ENCODE results near the gene GJA3. TPM values are rescaled to one million over a fixed set of nuclear protein-coding genes. Genes with fewer than 3 reads are reported as not detected.

The GJA3 gene
- total RNA-seq (2014; rRNA removed; shearing (Covaris generic)), result 2.8 and 3.6 TPM in 2 replicates

DNA sequence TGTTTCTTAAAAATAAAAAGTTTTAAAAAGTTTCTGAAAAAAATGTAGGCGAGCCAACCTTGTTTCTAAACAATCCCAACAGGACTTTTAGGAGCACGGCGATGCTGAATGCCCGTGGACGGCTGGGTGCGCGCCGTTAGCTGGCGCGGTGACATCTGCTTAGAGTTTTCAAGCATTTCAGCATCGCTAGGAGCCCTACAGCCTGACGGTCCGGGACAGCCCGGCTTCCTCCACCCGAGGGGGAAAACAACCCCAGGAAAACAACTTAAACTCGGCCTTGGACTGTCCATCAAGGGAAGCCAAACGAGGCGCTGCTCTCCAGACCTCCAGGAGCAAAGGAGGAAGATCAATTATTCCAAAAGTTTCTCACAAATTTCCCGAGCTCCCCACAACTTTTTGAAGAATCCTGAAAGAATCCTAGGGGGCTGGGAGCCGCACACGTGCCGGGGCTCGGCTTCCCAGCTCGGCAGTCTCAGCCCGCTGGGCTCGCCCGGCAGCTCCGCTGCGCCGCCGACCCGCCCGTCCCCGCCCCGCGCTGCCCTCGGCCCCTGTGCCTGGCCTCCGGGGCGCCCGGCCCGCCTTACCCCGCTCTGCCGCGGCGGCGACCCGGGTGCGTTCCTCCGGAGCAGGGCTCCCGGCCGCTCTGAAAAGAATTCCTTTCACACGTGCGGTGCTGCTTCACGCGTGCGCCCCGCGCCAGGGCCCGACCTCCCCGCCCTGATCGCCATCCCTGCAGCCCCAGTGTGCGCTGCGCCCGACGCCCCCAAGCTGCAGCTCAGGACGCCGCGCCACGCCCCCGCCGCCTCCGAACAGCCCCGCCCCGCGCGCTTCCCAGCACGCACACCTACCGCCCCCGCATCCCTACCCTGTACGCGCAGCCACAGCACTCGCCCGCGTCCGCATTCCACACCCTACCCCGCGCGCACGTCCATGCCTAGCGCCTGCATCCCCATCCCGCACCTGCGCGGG, at the start of gene GJA3:
Gene GJA3, minus strand, starts transcription at position 747 of the 969 bp plus-strand sequence. CDS start 17,764 bp downstream, outside the sequence.
- in situ Hi-C loops (cut with HindIII; ENCODE audit: low sequenced_read_pairs), result no loop called here
- DNase-seq (ENCODE audit: low spot score), result no peak

DNA sequence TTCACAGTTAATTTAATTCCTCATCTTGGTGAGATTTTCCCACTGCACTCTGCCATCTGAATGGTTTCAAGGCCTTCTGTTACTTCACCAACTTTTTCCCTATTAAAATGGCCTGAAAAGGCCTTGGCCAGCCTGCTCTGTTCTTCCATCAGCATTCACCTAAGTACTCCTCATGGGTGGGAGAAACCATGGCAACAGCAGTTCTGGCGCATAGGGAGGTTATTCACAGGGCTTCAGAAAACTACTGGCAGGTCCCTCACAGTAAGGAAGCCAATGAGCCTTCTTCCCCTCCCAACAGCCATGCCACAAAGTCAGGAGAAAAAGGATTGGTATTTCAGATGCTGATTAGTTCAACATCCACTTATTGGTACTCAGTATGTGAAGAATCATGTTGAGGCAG, 49.1 kb upstream of the GJA3 start:
- DNase-seq (ENCODE audit: low spot score), result peak; percentile 35
- in situ Hi-C loops (cut with HindIII; ENCODE audit: low sequenced_read_pairs), result no loop called here

DNA sequence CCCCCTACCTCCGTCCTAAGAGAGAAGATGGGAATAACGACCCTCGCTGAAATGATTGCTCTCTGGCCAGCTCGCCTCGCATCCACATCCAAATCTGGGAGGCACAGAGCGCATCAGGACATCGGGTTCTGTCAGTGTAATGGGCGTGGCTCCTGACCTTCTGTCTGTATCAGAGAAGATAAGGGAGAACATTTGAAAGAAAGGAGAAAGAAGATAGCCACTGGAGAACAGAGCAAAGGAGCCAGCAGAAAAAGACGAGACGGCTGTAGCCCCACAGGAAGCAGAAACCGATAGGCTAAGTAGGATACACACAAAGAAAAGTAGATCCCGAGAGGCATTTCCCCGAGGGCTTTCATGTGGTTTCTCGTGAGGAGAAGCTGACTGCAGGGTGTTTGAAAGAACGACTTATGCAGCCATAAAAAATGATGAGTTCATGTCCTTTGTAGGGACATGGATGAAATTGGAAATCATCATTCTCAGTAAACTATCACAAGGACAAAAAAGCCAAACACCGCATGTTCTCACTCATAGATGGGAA, 45.9 kb upstream of the GJA3 start:
- no peak for DNase-seq (ENCODE audit: low spot score)
- in situ Hi-C loops (cut with HindIII; ENCODE audit: low sequenced_read_pairs), result no loop called here

DNA sequence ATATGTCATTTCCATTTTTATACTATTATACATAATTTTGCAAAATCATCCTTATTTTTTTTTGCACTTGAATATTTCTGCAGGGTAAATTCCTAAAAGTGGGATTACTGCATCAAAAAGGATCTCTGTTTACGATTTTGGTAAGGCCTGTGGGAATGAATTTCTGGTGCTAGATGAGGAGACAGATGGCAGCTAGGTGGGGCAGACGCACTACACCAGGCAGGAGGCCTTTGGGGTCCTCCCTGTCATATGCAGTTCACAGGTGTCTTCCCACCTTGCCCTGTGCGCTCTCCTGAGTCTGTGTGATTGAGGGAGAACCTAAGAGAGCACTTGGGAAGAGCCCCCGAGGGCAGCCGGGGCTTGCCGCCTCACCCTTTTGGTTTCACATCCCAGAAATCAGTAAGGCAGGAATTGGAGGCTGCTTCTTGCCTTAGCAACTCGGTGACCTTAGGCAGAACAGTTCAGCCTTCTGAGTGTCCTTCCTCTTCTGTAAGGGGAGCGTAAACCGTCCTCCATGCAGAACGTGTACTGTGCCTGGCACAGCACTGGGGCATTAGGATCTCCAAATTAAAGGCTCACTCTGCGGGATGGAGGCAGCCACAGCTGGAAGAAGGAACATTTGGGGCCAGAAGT, 45.3 kb upstream of the GJA3 start:
- no peak for DNase-seq (ENCODE audit: low spot score)
- in situ Hi-C loops (cut with HindIII; ENCODE audit: low sequenced_read_pairs), result no loop called here

DNA sequence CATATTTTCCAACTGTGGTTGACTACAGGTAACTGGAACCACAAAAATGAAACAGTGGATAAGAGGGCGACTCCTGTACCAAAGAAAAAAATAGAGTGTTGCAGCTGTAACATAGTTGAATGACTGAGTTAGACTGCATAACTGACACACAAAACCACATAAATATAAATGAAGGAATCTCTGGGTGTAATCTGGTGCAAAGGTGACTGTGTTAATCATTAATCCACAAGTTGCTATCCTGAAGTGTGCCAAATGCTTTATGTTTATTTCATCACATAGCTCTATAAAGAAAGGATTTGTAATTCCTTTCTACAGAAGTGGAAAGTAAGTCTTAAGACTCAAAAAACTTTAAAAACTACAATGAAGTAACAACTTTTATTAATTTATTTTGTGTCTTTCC, 37.9 kb upstream of the GJA3 start:
- no peak for DNase-seq (ENCODE audit: low spot score)
- in situ Hi-C loops (cut with HindIII; ENCODE audit: low sequenced_read_pairs), result no loop called here

DNA sequence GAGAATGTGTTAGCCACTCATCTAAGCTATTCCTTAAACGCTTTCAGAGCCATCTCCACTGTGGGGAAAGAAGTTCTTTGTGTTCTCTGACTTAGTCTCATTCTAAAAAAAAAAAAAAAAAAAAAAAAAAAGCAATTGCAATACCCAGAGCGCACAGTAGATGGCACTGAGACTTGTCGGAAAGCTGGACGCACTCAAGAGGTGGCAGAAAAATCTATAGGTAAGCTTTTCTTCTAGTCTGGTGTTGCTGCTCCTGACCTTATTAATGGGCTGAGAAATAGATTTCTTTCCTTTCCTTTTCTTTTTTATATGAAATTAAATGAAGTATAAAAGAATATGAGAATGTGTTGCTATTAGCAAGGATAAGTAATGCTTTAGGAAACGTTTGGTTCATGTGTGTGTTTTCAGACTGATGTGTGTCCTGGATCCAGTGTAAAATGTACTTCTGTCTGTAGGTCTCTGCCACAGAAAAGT, 36.5 kb upstream of the GJA3 start:
- DNase-seq (ENCODE audit: low spot score), result peak; percentile 36
- in situ Hi-C loops (cut with HindIII; ENCODE audit: low sequenced_read_pairs), result no loop called here

DNA sequence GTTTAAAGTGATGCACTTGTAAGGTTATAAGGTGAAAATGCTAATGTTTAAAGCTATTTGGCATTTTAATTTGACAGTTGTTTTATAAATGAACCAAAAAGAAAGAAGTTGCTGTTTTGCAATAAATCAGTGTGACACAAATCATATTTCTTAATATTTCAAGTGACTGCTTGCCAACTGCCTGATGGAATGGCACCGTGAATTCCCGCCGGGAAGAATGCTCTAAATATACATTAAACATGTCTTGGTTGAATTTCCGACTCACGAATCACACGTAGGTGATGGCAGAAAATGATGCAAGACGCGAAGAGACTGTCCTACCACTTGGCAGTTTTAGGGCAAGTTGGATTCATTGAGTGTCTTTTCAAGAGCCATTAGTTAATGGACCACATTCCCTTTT, 34.9 kb upstream of the GJA3 start:
- DNase-seq (ENCODE audit: low spot score), result no peak

DNA sequence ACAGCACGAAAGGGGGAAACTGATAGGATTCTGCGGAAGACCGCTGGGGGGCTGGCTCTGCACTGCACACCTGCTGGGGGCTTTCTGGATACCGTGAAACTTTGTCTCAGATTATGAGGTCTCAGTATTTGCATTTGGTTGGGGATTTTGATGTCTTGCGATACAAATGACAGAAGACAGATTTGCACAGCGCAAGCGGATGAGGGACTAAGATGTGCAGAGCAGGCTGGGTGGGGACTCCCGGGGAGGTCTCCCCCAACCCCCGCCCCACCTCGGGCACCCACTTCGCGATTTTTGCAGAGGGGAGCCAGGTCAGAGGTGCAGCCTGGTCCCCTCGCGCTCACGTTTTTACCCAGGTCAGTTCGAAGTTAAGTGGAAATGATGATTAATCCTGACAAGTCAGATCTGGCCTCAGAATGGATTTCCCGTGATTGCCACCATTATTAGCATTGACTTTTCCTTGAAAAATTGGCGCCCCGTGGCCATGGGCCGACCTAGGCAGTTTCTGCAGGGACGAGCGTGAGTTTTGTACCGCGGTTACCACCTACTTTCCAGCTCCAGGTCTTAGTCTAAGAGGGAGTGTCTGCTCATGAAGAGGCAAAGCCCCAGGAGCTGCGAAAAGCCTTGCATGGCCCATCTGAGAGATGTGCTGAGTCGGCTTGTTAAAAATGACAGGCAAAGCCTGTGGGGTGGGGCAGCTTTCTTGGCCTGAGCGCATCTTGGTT, 33.2 kb upstream of the GJA3 start:
- in situ Hi-C loops (cut with HindIII; ENCODE audit: low sequenced_read_pairs), result no loop called here
- no peak for DNase-seq (ENCODE audit: low spot score)

More for the DNA sequence above, 34.9 kb upstream of the GJA3 start:
- in situ Hi-C loops (cut with HindIII; ENCODE audit: low sequenced_read_pairs), result no loop called here

DNA sequence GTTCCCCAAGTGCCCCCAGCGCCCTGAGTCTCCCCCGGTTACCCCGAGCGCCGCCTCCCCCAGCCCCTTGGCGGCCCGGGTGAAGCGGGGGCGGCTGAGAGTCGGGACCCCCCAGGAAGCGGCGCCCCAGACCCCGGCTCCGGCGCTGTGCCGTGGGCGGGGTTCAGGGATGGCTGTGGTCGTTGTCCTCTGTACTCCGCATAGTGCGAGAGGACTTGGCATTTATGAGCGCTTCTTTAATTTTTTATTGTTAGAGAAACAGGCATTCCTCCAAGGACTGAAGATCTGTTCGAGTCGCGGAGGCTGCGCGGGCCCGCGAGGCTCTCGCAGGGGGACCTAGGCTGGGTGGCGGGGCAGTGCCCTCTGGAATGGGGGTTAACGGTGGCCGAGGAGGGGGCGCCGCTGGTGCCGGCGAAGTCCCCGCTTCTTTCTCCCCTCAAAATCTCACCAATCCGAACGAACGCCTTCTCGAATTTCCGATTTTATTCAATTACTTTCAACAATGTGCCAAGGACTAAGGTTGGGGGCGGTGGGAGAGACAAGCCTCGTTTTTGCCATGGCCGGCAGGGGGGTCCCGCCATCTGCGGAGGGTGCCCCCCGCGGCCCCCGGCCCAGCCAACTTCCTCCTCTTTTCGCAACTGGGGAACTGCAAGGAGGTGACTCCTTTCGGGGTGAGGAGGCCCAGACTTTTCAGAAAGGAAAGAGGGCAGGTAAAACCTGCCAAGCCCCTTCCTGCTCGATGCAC, 32.5 kb upstream of the GJA3 start:
- in situ Hi-C loops (cut with HindIII; ENCODE audit: low sequenced_read_pairs), result no loop called here

DNA sequence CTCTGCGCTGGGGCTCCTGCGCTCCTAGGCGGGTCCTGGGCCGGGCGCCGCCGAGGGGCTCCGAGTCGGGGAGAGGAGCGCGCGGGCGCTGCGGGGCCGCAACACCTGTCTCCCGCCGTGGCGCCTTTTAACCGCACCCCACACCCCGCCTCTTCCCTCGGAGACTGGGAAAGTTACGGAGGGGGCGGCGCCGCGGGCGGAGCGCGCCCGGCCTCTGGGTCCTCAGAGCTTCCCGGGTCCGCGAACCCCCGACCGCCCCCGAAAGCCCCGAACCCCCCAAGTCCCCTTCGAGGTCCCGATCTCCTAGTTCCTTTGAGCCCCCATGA, 31.9 kb upstream of the GJA3 start, which contains the start of gene GJB2:
Gene GJB2, minus strand, starts transcription at position 103 of the 326 bp plus-strand sequence. CDS start 3,357 bp downstream, outside the sequence.
- in situ Hi-C loops (cut with HindIII; ENCODE audit: low sequenced_read_pairs), result no loop called here
- DNase-seq (ENCODE audit: low spot score), result no peak

More for the DNA sequence above, 32.5 kb upstream of the GJA3 start:
- DNase-seq (ENCODE audit: low spot score), result no peak

DNA sequence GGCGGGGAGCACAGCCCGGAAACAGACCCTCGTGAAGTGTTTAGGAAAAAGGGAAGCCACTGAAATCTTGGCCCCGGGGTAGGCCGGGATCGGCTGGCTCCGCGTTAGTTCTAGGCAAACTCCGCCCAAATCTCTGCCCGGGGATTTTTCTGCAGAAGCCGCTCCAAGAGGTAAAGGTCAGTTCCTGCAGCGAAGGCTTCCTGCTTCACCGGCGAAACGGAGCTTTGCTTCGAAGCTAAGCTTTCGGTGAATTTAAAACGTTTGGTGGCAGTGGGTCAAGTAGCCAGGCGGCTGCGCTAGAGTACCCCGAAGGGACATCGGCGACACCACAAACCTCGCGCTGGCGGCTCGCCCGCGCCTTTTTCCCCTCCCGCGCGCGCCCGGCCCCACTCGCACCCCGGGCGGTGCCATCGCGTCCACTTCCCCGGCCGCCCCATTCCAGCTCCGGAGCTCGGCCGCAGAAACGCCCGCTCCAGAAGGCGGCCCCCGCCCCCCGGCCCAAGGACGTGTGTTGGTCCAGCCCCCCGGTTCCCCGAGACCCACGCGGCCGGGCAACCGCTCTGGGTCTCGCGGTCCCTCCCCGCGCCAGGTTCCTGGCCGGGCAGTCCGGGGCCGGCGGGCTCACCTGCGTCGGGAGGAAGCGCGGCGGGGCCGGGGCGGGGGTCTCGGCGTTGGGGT, 31.4 kb upstream of the GJA3 start:
- no peak for DNase-seq (ENCODE audit: low spot score)
- in situ Hi-C loops (cut with HindIII; ENCODE audit: low sequenced_read_pairs), result no loop called here

DNA sequence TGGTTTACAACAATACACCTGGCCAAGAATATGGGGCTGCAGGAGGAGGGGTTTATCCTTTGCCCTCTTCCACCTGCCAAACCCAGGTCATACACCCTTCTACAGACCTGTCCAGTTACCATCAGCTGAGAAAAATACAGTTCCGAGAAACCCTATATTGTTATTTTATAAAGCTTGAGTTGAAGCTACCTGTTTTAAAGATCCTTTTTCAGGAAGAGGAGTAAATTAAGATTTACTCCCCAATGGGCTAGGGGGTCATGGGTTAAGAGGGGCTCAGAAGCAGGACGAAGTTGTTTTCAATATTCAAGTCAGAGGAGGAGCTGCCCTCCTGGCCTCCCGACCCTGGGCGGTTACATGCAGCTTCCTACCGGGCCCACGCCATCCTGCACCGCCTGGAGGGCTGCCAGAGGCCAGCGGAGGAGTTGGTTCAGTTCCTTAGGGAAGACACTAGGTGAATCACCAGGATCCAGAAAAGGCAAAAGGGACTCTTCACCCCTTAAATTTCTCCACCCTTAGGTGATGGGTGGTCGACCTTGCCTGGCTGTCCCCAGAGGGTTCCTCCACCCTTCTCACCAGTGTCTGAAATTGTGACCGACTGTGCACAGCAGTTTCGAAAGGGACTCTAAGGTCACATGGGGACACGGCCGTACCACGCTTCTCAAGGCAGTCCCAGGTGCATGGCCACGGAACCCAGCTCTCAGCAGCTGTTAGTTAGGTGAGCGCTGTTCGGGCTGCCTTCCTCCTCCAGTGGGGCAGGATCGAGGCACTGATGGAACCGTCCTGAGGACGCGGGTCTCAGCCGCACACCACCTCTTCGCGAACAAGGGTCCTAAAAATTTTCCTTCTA, 30.7 kb upstream of the GJA3 start:
- DNase-seq (ENCODE audit: low spot score), result no peak

DNA sequence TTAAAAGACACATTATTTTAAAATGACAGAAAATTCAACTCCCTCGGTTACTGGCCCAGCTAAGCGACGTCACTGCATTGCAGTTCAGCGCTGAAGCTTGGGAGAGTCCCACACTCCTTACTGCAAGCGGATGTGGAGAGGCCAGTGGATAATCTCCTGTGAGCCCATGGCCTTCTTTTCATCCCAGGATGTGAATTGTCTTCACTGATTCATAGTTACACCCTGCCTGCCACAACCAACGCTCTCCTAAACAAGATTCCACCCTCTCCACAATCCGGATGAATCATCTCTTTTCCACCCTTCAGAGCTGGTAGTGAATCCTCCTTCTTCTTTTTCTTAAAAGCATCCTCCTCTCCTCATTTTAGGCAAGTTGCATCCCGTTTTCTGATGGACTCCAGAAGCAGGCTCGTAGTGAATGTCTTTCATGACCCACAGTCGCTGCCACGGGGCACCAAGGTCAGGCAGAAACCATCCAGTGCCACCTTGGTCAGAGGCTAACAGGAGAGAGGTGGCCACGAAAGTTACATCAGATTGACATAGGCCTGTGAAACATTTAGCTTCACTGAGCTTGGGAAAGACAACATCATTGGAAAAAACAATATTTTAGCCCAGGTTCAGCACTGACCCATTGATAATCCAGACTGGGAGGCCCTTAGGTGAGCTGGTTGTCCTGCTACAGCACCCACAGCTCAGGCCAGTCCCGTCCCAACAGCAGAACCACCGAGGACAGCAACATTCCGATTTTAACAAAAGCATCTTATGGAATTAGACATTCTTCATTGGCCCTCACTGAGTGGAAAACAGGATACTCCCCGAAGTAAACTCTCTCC, 29.8 kb upstream of the GJA3 start:
- no peak for DNase-seq (ENCODE audit: low spot score)
- in situ Hi-C loops (cut with HindIII; ENCODE audit: low sequenced_read_pairs), result no loop called here

More for the DNA sequence above, 30.7 kb upstream of the GJA3 start:
- in situ Hi-C loops (cut with HindIII; ENCODE audit: low sequenced_read_pairs), result no loop called here

DNA sequence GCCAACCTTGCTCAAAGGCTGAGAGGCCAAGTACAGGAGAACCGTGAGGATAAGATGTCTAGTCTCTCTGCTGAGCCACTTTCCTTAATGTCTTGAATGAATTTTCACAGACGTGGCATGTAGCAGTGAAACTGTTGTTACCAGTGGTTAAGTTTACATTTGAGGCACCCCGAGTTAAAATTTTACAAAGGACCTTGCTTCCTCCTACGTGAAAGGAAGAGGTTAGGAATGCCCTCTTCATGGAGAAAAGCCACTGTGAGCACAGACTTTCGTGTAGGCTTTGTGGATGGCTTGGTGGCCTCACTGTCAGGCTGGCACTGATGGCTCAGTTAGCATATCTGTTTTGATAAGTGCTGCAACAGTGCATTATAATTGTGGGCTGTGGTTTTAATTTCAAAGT, 29.2 kb upstream of the GJA3 start:
- in situ Hi-C loops (cut with HindIII; ENCODE audit: low sequenced_read_pairs), result no loop called here
- DNase-seq (ENCODE audit: low spot score), result no peak

DNA sequence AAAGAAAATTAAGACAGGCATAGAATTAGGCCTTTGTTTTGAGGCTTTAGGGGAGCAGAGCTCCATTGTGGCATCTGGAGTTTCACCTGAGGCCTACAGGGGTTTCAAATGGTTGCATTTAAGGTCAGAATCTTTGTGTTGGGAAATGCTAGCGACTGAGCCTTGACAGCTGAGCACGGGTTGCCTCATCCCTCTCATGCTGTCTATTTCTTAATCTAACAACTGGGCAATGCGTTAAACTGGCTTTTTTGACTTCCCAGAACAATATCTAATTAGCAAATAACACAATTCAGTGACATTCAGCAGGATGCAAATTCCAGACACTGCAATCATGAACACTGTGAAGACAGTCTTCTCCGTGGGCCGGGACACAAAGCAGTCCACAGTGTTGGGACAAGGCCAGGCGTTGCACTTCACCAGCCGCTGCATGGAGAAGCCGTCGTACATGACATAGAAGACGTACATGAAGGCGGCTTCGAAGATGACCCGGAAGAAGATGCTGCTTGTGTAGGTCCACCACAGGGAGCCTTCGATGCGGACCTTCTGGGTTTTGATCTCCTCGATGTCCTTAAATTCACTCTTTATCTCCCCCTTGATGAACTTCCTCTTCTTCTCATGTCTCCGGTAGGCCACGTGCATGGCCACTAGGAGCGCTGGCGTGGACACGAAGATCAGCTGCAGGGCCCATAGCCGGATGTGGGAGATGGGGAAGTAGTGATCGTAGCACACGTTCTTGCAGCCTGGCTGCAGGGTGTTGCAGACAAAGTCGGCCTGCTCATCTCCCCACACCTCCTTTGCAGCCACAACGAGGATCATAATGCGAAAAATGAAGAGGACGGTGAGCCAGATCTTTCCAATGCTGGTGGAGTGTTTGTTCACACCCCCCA, 28.1 kb upstream of the GJA3 start:
- in situ Hi-C loops (cut with HindIII; ENCODE audit: low sequenced_read_pairs), result no loop called here
- DNase-seq (ENCODE audit: low spot score), result no peak

DNA sequence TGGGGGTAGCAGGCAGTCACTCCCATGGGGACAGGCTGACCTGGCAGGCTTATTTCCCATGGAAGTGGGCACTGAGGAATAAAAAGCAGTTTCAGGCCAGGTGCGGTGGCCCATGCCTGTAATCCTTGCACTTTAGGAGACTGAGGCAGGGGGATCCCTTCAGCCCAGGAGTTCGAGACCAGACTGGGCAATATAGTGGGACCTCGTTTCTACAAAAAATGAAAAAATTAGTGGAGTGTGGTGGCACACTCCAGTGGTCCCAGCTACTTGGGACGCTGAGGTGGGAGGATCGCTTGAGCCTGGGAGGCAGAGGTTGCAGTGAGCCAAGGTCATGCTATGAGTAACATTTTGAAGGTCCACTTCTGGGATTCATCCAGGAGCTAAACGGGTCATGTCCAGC, 25.9 kb upstream of the GJA3 start:
- no peak for DNase-seq (ENCODE audit: low spot score)
- in situ Hi-C loops (cut with HindIII; ENCODE audit: low sequenced_read_pairs), result no loop called here
